Activated CD8-positive, alpha-beta memory T cell treated with anti-CD3 and anti-CD28 coated beads, Interleukin-2, amount 50 U/mL, for 4 hours (primary cell): Measurements from ENCODE around the gene SLC35E3.

Experiments
- DNase-seq: peaks from one replicate; pipeline ENCODE4 v3.0.0-alpha.2; 2020

The SLC35E3 gene

DNA sequence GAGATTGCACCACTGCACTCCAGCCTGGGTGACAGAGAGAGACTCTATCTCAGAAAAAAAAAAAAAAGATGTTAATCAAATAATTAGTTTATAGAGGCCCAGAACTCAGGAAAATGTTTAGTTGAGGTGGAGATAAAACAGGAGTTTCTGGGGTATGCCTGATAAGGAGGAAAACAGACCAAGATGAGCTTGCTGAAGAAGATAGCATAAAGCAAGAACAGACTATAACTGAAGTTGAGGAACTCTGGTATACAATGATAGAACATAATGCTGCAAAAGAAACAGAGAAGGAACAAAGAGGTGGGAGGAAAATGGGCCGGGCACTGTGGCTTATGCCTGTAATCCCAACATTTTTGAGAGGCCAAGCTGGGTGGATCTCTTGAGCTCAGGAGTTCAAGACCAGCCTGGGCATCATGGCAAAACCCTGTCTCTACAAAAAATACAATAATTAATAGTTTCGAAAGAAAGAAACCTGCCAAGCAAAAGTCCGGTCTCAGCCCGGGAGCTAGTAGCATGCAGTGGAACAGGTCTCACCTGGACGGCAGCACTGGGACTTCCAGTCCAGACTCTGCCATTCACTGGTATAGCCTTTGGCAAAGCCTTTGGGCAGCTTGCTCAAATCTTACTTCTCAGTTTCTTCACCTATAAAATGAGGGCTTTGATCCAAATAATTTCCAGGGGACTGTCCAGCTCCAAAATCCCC lies 25.4 kb downstream of the SLC35E3 start:
- no peak for DNase-seq

- DNase-seq: no peak
Observed at GRCh38 chr12:68772714-68773113, 26.7 kb downstream of the SLC35E3 start.

- DNase-seq: no peak
Observed at GRCh38 chr12:68773582-68773981, 27.6 kb downstream of the SLC35E3 start.

- no peak for DNase-seq
Observed at GRCh38 chr12:68775121-68775630, 29.2 kb downstream of the SLC35E3 start.

GRCh38 chr12:68776976-68777610 lies 31.1 kb downstream of the SLC35E3 start:
- no peak for DNase-seq

DNA sequence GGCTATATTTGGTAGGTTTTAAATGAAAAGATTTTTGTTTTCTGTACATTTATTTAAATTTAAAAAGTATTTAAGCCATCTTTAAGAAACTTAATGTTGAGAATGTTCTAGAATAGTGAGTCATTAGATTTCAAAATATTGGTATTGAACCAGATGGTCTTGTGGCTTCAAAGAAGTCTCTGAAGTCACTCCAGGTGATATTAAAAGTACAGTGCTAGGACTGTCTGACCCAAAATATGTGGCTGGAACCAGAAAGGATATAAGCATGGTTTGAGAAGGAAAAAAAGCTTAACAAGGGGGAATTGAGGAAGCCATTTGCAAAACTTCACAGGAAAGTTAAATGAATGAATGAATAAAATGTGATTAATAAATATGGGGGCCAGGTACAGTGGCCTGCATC lies 33.3 kb downstream of the SLC35E3 start:
- no peak for DNase-seq

GRCh38 chr12:68780731-68781130 lies 34.8 kb downstream of the SLC35E3 start:
- no peak for DNase-seq

- no peak for DNase-seq
Observed at GRCh38 chr12:68781728-68782127, 35.8 kb downstream of the SLC35E3 start.

DNA sequence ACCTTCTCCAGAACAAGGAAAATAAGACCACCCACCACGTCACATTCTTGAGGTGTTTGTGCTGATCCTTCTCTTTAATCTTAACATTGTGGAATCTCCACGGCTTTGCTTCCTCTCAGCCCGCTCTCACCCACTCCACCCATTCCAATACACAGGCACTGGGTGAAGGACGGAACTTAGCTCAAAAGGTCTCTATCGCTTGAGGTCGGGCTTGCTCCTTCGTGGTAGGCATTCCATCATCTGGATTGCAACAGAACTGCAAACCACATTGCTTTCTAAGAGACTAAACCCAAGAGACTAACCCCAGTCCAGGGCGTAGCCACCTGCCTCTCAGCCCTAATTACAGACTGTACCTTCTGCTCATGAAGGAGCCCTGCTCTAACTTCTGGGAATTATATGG lies 38.0 kb downstream of the SLC35E3 start:
- DNase-seq: no peak

- DNase-seq: no peak
Observed at GRCh38 chr12:68785358-68785757, 39.4 kb downstream of the SLC35E3 start.

GRCh38 chr12:68785823-68786222 lies 39.8 kb downstream of the SLC35E3 start:
- DNase-seq: no peak

DNA sequence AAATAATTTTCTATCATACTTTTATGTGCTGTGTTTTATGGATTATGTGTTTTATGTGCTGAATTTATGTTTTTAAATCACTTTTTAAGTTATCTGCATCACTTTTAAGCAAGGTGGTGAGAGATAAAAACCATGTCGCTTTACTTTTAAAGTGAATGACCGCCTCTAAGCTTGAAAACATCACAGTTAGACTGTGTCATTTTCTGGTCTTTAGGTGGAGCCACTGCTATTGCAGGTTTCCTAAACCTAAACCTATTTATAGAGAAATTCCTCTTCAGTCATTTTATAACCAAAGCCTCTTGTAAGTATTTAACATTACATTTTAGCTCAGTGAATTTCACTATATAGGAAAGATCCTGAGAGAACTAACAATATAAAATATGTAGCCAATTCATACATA lies 41.0 kb downstream of the SLC35E3 start:
- no peak for DNase-seq

DNA sequence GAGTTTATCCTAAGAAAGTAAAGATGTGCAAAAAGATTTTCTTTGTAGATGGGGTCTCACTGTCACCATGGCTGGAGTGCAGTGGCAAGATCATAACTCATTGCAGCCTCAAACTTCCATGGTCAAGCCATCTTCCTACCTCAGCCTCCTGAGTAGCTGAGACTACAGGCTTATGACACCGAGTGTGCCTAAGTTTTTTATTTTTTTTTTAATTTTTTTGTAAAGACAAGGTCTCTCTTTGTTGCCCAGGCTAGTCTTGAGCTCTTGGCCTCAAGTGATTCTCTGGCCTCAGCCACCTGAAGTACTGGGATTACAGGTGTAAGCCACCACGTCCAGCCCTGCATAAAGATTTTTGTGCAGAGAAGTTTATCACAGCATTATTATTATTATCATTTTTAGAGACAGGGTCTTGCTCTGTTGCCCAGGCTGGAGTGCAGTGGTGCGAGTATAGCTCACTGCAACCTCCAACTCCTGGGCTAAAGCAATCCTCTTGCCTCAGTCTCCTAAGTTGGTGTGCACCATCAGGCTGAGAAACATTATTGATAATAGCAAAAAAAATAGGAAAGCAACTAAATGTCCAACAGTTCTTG lies 42.7 kb downstream of the SLC35E3 start:
- no peak for DNase-seq

- DNase-seq: no peak
Observed at GRCh38 chr12:68789144-68789878, 43.3 kb downstream of the SLC35E3 start.

DNA sequence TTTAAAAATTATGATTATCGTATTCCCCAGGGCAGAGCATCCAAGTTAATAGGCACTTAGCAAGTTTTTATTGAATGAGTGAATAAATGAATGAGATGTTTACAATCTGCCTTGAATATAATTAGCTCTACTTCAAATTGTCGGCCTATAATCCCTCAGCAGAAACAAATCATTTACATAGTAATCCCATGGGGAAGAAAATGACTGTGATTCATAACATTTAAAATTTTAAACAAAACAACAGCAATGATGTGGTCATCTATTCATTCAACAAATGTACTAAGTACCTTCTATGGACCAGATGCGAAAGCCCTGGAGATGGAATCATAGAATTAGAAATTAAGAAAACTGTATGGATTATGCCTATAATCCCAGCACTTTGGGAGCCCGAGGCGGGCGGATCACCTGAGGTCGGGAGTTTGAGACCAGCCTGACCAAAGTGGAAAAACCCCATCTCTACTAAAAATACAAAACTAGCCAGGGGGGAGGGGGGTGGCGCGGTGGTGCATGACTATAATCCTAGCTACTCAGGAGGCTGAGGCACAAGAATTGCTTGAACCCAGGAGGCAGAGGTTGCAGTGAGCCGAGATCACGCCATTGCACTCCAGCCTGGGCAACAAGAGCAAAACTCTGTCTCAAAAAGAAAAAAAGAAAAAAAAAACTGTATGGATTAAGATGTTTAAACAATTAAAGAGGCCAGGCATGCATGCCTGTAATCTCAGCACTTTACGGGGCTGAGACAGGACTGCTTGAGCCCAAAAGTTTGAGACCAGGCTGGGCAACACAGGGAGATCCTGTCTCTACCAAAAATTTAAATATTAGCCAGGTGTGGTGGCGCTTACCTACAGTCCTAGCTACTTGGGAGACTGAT lies 44.3 kb downstream of the SLC35E3 start:
- DNase-seq: no peak

DNA sequence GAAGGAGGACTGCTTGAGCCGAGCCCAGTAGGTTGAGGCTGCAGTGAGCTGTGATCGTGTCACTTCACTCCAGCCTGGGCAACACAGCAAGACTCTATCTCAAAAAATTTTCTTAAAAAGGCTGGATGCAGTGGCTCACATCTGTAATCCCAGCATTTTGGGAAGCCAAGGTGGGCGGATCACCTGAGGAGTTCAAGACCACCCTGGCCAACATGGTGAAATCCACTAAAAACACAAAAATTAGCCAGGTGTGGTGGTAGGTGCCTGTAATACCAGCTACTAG lies 44.9 kb downstream of the SLC35E3 start:
- DNase-seq: no peak

GRCh38 chr12:68791897-68792481 lies 46.0 kb downstream of the SLC35E3 start:
- DNase-seq: no peak

- DNase-seq: no peak
Observed at GRCh38 chr12:68792952-68793351, 47.0 kb downstream of the SLC35E3 start.

GRCh38 chr12:68793436-68793835 lies 47.5 kb downstream of the SLC35E3 start:
- no peak for DNase-seq

GRCh38 chr12:68793975-68794652 lies 48.1 kb downstream of the SLC35E3 start:
- DNase-seq: no peak

- no peak for DNase-seq
Observed at GRCh38 chr12:68794653-68795251, 48.8 kb downstream of the SLC35E3 start.
